GM19463 (cell line): ENCODE measurements around the gene DLL4.

Experiments used
- ATAC-seq: cut with Tn5 transposase; IDR thresholded peaks from one replicate; pipeline ENCODE4 v1.9.1; 2021; ENCODE audit warnings: mild to moderate bottlenecking, moderate library complexity; ENCODE audit not compliant: unreplicated experiment

DLL4 gene

DNA sequence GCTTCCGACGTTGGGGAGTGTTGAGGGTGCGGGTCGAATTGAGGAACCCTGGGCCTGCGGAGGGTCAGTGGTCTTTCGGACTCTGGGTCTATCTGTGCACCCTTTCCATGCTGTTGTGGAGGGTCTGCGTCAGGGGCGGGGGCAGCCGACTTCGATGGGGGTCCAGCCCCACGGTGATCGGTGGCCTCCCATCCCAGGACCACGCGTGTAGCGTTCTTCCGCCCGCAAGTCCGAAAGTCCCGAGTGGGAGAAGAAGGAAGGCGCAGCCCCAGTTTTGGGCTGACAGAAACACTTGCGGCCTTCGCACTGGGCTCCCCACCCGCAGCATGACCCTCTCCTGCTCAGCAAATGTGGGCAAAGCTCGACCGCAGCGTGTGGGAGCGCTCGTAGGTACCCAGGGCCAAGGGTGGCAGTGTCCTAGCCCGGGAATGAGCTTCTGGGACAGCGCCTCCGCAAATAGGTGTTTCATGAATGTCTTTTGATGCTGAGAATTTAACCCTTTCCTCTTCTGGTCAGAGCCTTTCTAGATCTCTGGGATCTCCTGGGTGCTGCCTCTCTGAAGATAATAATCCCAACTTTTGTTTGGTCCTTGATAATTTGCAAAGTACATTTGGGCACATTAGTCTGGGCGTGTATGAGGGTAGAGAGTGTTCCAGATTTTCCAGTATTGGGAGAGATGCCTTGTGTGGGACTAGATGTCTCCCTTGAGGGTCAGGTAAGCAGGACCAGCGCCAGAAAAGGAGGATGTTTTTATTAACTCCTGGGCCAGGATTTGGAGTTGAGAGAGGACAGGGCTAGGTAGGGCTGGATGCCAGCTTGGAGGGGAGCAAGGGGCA is 2.3 kb upstream of the DLL4 start:
- ATAC-seq = no peak

DNA sequence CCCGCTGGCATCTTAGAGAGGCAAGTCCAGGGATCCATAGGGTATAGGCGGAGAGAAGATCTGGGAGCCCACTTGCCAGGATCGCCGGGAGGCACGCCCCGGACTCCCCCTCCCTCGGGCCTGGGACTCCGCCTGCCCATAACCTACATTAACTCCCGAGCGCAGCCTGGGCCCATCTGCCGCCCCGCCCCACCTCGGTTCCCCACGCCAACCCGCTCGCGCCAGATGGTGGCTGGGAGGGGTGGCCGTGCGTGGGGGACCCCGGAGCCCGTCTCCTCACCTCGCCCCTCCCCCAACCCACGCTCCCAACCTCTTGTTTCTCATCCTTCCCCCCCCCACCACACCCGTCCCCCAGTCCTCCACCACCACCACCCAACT is 1.7 kb upstream of the DLL4 start:
- ATAC-seq = no peak

DNA sequence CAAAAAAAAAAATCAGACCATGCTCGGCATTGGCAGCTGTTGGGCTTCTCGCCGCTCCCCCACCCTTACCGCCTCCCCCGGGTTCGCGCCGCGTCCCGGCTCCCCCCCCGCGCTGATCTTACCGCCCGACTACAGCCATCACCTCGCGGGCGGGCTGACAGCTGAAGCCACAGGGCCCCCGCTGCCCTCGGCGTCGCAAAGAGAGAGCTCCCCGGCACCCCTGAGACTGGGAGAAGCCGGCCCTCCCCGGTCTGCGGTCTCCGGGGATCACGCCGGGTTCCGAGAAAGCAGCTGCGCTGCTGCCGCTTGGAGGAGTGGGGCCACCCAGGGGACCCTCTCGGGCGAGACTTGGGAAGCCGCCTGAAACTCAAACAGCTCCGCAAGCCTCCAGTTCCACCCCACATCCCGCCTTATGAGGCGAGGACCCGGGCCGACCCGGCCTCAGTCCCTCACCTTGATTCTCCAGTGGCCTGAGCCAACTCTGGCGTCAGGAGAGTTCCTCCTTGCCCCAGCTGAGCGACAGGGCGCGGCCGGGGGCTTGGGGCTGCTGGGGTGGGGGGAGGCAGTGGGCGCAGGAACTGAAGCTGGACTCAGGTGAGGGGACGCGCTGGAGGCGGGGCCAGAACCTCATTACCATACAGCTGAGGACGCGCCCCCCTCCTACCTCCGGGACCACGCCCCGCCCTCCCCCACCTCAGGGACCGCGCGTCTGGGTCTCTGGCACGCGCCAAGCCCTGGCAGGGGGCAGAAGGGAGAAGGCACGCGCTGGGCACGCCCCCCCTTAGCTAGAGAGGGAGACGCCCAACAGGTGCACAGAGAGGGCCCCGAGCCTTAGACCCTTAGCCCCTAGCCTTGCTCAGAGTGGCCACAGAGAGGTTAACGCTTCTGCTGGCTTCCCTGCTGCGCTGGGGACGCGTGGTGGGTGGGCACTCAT is 1.0 kb upstream of the DLL4 start:
- no peak for ATAC-seq

DNA sequence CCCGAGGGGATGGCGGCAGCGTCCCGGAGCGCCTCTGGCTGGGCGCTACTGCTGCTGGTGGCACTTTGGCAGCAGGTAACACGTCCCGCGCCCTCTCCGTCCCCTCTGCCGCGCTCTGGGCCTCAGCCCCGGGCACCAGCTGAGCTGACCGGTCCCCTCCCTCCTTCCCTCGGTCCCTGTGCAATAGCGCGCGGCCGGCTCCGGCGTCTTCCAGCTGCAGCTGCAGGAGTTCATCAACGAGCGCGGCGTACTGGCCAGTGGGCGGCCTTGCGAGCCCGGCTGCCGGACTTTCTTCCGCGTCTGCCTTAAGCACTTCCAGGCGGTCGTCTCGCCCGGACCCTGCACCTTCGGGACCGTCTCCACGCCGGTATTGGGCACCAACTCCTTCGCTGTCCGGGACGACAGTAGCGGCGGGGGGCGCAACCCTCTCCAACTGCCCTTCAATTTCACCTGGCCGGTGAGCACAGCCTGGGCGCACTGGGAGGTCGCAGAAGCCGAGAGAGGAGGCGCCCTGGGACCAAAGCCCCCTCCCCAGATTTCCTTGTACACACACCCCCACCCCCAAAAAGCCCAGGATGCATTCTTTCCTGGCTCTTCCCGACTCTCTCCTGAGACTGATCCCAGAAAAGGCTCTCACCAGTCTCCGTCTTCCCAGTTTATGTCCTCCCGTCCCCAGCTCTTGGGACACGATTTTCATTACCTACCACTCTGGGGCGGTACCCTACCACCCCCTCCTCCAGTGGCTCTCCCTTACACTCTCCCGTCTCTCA is 705 bp downstream of the DLL4 start:
- no peak for ATAC-seq

DNA sequence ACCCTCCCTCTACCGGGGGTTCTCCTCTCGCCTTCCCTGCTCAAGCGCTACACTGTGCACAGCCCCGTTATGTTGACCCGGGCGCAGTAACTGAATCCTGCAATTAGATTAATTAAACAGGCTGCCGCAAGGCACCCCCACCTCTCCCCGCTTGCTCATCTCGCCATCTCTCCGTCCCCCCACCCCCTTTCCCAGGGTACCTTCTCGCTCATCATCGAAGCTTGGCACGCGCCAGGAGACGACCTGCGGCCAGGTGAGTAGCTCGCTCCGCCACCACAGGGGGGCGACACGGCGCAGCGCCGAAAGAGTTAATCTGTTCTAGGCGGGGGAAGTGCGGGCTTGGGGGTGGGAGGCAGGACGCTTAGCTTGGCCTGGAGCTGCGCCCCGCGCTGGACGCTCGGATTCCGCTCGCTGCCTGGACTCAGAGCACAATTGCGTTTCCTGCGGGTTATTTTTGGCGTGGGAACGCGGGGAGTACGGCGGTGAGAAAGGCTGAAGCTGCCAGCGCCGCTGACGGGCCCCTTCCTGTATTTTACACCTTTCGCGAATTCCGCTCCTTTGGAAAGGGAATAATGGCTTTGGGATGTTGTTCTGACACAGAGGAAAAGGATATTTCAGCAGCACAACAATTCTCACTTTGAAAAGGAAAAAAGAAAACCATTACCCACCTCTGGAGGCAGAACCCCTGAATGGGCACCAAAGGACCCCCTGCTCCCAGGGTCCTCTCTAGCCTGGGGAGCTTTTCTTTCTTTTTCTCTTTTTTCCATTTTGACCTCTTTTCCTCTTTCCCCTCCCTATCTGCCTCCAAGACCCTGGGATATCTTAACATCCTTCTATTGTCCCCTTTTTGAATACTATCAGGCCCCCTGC is 1.5 kb downstream of the DLL4 start:
- no peak for ATAC-seq

DNA sequence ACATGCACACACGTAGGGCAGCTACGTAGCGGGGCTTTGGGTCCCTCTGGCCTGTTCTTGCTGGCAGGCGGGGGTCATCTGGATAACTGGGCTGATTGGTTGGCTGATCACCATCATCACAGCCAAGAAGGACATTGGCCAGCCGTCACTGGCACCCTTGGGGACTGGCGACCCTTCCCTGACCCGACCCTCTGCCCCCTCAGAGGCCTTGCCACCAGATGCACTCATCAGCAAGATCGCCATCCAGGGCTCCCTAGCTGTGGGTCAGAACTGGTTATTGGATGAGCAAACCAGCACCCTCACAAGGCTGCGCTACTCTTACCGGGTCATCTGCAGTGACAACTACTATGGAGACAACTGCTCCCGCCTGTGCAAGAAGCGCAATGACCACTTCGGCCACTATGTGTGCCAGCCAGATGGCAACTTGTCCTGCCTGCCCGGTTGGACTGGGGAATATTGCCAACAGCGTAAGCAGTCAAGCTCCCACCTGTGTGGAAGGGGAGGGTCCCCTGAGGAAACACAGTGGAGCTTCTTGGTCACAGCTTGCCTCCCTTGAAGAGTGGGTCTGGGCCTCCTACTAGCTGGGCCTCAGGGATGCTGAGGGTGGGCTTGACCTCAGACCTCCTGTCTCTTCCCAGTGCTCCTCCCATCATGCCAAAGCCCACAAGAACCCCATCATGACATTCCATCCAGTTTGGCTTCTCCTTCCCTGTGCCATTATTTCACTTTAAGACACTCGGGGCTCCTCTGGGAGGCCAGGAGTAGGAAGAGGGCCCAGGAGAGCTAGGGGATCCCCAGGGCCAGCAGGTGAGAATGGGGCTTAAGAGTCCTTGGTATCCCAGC is 2.4 kb downstream of the DLL4 start:
- no peak for ATAC-seq

DNA sequence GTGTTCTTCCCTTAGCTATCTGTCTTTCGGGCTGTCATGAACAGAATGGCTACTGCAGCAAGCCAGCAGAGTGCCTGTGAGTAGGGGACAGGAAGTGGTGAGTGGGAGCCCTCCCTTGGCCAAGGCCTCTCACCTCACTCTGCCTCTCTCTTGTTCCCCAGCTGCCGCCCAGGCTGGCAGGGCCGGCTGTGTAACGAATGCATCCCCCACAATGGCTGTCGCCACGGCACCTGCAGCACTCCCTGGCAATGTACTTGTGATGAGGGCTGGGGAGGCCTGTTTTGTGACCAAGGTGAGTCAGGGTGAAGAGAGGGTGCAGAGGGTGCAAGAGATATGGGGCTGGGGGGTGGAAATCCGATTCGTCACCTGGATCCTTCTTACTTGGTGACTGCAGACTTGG is 3.0 kb downstream of the DLL4 start:
- ATAC-seq = peak; percentile 35

DNA sequence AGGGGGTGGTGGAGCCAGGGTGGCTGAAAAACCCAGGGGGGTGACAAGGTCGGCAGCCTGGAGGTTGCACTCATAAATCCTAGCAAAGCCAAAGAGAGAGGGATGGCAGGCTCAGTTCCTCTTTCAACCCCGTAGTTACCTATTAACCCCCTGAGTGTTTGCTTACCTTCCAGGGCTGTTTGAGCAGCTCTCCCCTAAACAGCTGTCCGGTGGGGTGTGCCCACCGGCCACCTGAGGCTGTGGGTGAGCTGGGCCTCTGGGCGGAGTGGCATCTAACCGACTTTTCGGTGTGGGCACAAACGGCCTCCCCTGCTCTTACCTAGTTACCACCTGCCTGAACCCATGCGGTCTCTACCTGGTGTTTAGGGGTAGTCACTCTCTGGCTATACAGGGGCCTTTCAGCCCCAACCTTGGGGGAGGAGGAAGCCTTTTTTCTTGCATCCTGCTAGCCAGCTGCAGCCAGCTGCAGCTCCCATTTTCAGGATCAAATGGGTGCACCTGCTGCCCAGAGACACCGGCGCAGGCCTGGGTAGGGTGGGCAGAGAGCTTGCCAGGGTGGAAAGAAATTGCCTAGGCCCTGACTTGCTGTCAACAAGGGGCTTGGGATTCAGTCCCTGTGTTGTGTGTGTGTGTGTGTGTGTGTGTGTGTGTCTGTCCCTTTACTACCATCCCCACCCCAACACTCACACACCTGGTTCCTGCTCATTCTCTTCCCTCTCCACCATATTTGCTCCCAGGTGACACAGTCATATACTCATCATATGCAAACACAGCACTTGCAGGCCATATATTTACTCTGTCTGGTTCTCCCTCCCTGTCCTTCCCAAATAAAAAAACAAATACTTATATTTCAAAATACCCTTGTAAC is 3.7 kb downstream of the DLL4 start:
- ATAC-seq = no peak

DNA sequence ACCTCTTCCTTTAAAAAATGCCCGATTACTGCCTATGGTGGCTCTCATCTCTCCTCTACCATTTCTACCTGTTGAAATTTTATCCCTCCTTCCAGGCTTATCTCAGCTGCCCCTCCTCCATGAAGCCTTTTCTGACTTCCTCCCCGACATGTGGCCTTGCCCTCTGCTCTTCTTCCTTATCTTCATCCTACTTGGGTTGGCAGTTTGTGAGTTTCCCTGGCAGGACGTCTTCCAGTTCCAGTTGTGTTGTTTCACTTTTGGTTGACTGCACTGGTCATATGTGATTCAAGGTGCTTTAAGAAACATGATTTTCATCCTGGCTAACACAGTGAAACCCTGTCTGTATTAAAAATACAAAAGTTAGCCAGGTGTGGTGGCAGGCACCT is 4.4 kb downstream of the DLL4 start:
- ATAC-seq = no peak

DNA sequence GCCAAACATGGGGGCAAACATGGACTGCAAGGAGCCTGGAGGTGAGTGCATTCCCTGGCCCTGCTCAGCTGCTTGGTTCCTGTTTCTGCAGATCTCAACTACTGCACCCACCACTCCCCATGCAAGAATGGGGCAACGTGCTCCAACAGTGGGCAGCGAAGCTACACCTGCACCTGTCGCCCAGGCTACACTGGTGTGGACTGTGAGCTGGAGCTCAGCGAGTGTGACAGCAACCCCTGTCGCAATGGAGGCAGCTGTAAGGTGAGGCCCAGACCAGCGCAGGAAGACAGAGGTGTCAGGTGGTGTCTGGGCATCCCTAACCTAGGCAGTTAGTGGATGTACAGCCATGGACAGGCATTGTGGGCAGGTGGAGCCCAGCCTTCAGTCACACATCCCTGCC is 5.3 kb downstream of the DLL4 start:
- no peak for ATAC-seq

DNA sequence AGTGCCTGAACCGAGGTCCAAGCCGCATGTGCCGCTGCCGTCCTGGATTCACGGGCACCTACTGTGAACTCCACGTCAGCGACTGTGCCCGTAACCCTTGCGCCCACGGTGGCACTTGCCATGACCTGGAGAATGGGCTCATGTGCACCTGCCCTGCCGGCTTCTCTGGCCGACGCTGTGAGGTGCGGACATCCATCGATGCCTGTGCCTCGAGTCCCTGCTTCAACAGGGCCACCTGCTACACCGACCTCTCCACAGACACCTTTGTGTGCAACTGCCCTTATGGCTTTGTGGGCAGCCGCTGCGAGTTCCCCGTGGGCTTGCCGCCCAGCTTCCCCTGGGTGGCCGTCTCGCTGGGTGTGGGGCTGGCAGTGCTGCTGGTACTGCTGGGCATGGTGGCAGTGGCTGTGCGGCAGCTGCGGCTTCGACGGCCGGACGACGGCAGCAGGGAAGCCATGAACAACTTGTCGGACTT is 7.1 kb downstream of the DLL4 start:
- ATAC-seq = no peak

DNA sequence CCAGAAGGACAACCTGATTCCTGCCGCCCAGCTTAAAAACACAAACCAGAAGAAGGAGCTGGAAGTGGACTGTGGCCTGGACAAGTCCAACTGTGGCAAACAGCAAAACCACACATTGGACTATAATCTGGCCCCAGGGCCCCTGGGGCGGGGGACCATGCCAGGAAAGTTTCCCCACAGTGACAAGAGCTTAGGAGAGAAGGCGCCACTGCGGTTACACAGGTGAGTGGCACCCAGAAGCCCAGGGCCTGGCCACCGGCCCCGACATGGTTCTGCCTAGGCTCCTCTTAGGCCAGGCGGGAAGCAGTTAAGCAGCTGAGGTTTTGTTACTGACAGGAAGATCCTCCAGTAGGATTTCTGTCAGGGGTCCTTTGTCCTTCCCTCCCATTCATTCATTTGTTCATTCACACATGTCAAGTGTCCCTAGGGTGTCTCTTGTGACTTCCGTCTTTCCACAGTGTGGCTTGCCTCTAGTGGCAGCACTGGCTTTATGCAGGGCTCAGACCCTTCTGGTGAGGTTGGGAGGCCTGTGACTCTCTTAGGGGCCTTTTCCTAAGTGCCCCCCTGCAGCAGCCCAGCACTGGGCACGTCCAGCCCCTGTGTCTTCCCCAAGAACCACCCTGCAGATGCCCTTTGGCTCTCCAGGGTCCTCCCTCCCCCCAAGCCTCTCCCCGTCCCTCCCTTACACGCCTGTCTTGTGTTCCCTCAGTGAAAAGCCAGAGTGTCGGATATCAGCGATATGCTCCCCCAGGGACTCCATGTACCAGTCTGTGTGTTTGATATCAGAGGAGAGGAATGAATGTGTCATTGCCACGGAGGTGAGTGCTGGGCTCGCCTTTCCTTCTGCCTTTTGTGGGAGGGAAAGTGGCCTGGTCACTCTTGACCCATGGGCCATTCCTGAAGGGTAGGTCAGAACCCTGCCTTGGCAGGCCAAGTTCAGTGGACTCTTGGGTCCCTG is 7.8 kb downstream of the DLL4 start:
- no peak for ATAC-seq

DNA sequence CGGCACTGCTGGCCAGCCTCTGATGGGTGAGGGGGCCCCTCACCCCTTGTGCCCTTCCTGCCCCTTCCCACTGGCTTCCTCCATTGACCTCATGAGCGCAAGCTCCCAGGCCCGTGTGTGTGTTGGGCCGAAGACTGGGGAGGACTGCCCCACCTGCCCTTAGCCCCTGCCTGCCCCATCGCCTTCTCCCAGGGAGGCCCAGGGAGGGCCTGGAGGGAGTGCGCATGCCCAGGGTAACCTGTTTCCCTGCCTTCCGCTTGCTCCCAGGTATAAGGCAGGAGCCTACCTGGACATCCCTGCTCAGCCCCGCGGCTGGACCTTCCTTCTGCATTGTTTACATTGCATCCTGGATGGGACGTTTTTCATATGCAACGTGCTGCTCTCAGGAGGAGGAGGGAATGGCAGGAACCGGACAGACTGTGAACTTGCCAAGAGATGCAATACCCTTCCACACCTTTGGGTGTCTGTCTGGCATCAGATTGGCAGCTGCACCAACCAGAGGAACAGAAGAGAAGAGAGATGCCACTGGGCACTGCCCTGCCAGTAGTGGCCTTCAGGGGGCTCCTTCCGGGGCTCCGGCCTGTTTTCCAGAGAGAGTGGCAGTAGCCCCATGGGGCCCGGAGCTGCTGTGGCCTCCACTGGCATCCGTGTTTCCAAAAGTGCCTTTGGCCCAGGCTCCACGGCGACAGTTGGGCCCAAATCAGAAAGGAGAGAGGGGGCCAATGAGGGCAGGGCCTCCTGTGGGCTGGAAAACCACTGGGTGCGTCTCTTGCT is 8.8 kb downstream of the DLL4 start:
- no peak for ATAC-seq

DNA sequence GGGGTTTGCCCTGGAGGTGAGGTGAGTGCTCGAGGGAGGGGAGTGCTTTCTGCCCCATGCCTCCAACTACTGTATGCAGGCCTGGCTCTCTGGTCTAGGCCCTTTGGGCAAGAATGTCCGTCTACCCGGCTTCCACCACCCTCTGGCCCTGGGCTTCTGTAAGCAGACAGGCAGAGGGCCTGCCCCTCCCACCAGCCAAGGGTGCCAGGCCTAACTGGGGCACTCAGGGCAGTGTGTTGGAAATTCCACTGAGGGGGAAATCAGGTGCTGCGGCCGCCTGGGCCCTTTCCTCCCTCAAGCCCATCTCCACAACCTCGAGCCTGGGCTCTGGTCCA is 9.4 kb downstream of the DLL4 start:
- ATAC-seq = no peak

DNA sequence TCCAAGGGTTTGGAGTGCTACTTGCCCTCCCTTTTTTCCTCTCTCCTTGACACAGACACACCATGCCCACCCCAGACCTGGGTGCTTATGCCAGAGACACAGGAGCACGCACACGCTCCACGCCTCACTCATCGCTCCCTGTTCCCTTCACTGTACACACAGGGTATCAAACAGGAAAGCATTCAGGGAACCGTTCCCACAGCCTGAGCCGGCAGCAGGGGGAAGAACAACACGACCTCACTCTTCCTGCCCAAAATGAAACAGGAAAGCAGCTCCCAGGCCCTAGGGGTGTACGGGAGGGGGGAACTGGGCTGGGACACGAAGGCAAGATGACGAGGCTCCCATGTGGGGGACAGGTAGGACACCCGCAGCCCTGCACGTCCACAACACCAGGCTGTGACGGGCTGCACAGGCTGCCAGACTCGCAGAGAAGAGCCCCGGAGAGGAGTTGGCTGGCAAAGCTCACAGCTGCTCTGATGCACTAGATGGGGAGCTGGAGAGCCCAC is 11.2 kb downstream of the DLL4 start:
- no peak for ATAC-seq

DNA sequence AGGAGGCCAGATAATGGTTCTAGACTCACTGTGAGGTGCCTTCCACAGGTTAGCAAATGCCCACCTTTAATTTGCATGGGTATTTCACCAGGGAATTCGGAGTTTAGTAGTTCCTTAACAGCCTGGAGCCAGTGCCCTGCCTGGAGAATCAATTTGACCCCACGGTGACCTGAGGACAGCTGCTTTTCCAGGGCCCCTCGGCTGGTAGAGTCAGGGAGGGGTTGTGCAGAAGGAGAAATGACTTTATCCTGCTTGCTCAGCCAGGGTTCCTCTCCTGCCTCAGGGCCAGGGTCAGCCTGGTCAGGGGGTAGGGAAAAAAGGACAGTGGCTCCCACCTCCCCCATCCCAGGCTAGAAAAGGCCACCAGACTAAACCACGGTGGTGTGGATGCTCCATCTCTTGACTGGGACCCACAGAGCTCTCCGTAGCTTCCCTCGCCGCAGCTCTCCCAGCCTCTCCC is 12.0 kb downstream of the DLL4 start:
- no peak for ATAC-seq
